ENCODE results near the gene BEGAIN. TPM values are rescaled to one million over a fixed set of nuclear protein-coding genes. Genes with fewer than 3 reads are reported as not detected.

The BEGAIN gene
- total RNA-seq, 4 donors from 2014 or later = 0.51 to 1.8 TPM; not detected in 2

GRCh38 chr14:100567009-100567876 is 20.0 kb downstream of the BEGAIN start:
- TF ChIP-seq CTCF (IDR thresholded peaks at IDR 0.05; ENCODE audit: low read depth) = no peak

- no peak for TF ChIP-seq CTCF (IDR thresholded peaks at IDR 0.05; ENCODE audit: low read depth)
Observed at GRCh38 chr14:100566586-100566985, 20.6 kb downstream of the BEGAIN start.

- TF ChIP-seq CTCF (IDR thresholded peaks at IDR 0.05; ENCODE audit: low read depth) = no peak
Observed at GRCh38 chr14:100566119-100566518, 21.1 kb downstream of the BEGAIN start.

GRCh38 chr14:100565650-100566049 is 21.6 kb downstream of the BEGAIN start:
- no peak for TF ChIP-seq CTCF (IDR thresholded peaks at IDR 0.05; ENCODE audit: low read depth)

GRCh38 chr14:100564512-100564911 is 22.7 kb downstream of the BEGAIN start:
- no peak for TF ChIP-seq CTCF (IDR thresholded peaks at IDR 0.05; ENCODE audit: low read depth)

- TF ChIP-seq CTCF (IDR thresholded peaks at IDR 0.05; ENCODE audit: low read depth) = no peak
Observed at GRCh38 chr14:100562751-100563150, 24.5 kb downstream of the BEGAIN start.

GRCh38 chr14:100561005-100561404 is 26.2 kb downstream of the BEGAIN start:
- no peak for TF ChIP-seq CTCF (IDR thresholded peaks at IDR 0.05; ENCODE audit: low read depth)

Measured in subcutaneous adipose tissue (tissue), 4 donors.